Retinal pigment epithelial cell (primary cell): Measurements from ENCODE around the gene ZBTB46.

ENCODE experiments used
- DNase-seq: peaks from one replicate; pipeline ENCODE4 v3.0.0-alpha.2; 2010; ENCODE audit warnings: low read depth
- H3K4me3 ChIP-seq: 2 replicates; pipeline ENCODE4 v1.5.1; 2011; ENCODE audit warnings: mild to moderate bottlenecking, low read length, control low read depth, moderate library complexity
- TF ChIP-seq, protein P1 (sequence below): conservative IDR thresholded peaks from 2 replicates; pipeline ENCODE4 v1.5.1; 2011; ENCODE audit warnings: low read depth, low read length, control low read depth, inconsistent platforms

ZBTB46 gene

DNA sequence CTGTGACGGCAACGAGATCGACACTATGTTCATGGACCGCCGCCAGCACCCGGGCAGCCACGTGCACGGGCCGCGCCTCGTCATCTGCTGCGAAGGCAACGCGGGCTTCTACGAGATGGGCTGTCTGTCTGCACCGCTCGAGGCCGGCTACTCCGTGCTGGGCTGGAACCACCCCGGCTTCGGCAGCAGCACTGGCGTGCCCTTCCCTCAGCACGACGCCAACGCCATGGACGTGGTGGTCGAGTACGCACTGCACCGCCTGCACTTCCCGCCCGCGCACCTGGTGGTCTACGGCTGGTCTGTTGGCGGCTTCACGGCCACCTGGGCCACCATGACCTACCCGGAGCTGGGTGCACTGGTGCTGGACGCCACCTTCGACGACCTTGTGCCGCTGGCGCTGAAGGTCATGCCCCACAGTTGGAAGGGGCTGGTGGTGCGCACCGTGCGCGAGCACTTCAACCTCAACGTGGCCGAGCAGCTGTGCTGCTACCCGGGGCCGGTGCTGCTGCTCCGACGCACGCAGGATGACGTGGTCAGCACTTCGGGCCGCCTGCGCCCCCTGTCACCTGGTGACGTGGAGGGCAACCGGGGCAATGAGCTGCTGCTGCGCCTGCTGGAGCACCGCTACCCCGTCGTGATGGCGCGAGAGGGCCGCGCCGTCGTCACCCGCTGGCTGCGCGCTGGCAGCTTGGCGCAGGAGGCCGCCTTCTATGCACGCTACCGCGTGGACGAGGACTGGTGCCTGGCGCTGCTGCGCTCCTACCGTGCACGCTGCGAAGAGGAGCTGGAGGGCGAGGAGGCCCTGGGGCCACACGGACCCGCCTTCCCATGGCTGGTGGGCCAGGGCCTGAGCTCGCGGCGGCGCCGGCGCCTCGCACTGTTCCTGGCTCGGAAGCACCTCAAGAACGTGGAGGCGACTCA lies 31.2 kb upstream of the ZBTB46 start:
- no peak overlapping the region for H3K4me3 ChIP-seq
- TF ChIP-seq, protein P1, sequence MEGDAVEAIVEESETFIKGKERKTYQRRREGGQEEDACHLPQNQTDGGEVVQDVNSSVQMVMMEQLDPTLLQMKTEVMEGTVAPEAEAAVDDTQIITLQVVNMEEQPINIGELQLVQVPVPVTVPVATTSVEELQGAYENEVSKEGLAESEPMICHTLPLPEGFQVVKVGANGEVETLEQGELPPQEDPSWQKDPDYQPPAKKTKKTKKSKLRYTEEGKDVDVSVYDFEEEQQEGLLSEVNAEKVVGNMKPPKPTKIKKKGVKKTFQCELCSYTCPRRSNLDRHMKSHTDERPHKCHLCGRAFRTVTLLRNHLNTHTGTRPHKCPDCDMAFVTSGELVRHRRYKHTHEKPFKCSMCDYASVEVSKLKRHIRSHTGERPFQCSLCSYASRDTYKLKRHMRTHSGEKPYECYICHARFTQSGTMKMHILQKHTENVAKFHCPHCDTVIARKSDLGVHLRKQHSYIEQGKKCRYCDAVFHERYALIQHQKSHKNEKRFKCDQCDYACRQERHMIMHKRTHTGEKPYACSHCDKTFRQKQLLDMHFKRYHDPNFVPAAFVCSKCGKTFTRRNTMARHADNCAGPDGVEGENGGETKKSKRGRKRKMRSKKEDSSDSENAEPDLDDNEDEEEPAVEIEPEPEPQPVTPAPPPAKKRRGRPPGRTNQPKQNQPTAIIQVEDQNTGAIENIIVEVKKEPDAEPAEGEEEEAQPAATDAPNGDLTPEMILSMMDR = no peak

DNA sequence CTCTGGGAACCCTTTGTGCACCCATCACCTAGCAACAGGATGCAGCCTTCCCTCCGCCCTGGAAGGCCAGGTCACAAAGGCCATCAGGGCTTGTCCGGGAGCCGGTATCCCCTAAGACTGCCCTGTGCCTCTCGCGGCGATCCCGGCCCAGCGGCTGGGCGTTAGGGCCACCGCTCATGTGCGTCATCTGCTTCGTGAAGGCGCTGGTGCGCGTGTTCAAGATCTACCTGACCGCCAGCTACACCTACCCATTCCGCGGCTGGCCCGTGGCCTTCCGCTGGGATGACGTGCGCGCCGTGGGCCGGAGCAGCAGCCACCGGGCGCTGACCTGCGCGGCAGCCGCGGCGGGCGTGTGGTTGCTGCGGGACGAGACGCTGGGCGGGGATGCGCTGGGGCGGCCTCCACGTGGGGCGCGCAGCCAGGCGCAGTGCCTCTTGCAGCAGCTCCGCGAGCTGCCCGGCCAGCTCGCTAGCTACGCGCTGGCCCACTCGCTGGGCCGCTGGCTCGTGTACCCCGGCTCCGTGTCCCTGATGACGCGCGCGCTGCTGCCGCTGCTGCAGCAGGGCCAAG lies 30.4 kb upstream of the ZBTB46 start, which contains the start of gene ABHD16B:
ABHD16B (plus strand) TSS at position 134 of the 570 bp plus-strand sequence; CDS start at position 177, 43 bp downstream.
- DNase-seq = no peak
- no peak within 1 kb of the TSS for H3K4me3 ChIP-seq
- TF ChIP-seq, protein P1 = no peak

More for the DNA sequence above, 31.2 kb upstream of the ZBTB46 start:
- no peak for DNase-seq

DNA sequence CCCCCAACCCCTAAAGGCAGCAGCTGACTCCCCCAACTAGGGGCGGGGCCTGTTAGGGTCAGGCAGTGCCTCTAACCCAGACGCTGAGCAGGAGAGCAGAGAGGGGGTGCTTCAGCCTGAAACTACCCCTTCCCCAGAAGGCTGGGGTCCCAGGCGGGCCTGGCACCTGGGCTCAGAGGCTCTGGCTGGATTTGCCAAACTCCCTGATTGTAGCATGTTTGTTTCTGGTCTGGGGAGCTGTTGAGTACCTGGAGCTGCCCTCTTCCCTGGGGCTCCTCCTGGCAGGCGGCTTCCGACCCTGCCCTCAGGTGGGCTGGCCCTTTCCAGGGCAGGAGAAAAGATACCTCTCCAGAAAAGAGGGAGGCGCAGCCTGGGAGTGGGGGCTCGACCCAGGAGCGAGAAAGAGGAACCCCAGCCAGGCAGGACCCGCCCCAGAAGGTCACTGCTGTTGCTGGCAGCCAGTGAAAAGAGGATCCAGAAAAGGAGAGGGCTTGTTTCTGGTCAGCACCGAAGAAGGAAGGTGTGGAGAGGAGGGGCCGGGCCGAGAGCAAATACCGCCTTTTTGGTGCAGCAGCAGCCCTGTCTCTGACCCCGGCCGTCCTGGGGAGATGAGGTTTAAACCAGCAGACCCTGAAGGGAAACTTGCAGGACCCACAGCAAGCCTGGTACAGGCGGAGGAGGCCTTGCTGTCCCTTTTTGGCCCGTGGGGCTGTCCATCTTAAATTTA lies 29.4 kb upstream of the ZBTB46 start:
- TF ChIP-seq, protein P1 = no peak
- DNase-seq = no peak
- no peak overlapping the region for H3K4me3 ChIP-seq

DNA sequence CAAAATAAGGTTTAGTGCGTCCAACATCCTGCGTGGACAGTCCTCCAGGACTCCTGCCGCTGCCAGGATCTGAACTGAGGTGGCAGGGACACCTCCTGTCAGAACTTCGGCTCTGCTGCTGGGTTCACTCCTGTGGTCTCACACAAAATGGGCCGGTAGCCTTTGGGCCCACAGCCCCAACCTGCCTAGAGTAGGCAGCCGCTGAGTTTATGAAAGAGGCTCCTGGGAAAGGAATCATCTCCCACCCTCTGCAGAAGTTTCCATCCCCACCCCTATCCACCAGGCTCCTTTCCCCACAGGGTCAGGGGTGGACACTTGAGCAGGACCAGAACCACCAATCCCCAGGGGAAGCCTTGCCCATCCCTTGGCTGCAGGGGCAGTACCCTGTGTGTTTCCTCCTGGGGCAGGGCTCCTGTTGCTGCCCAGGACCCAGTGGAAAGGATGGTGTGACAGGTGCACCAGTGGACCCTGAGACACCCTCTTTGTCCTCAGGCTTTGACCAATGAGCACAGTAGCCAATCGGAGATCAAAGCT lies 28.2 kb upstream of the ZBTB46 start:
- H3K4me3 ChIP-seq = no peak overlapping the region
- no peak for DNase-seq
- TF ChIP-seq, protein P1 = no peak

DNA sequence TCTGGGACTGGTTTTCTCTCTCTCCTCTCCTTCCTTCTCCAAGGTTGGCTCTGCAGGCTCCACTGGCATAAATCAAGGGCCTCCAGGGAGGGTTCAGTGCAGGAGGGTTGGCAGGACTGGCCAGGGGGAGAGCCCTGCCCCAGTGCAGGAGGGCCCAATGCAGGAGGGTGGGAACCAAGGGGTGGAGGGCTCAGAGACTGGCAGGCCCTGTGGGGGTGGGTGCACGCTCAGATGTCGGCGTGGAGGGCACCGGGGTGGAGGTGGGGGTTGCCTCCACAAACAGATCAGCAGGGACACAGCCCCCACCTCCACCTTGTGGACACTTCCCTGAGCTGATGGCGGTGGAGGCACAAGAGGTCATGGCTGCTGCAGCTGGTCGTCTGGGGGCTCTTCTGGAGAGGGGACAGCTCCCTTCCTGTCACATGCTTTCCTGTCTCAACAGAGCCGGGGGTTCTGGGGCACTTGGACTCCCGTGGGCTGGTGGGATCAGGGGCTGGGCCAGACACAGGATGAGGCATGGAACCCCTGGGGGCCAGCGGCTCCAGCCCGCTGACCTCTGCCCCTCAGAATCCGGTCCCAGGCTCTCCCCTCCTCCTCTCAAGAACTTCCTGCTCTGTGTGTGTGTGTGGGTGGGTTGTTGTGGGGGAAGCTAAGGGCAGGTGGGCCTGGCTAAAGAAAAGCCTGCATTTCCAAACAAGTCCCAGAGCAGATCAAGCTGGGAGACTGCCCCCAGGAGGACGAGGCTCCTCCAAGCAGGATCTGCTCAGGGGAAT lies 27.5 kb upstream of the ZBTB46 start:
- TF ChIP-seq, protein P1 = peak; percentile 51
- H3K4me3 ChIP-seq = no peak overlapping the region
- no peak for DNase-seq

DNA sequence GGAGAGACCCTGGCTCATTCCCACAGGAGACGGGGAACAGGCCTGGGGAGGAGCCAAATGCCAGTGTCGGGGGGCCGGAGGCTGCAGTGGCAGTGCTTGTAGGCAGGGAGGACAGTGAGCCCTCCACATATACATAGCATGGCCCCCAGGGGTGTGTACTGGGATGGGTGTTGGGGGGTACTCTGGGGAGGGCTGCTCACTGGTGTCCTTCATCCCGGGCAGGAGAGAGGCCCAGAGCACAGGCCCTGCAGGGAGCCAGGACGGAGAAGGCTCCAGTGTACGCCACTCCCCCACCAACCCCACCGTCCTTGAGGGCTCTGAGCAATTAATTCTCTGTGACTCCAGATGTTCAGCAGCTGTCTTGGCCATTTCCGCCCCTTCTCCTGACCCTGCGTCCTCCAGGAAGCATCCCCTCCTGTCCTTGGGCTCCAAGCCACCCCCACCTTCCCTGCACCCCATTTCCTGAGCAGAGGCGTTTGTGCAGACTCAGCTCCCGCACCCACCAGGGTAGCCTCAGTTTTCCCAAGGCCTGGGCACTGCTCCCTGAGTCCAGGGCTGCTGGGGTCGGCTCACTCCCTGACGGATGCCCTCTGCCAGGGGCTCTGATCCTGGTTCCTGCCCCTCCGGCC lies 26.8 kb upstream of the ZBTB46 start:
- DNase-seq = no peak
- H3K4me3 ChIP-seq = no peak overlapping the region
- TF ChIP-seq, protein P1 = no peak
